RWPE1 (cell line): Measurements from ENCODE around the gene TMEM205.

Experiments used
- CTCF ChIA-PET: fragments of 350-600 bp; sonication (Branson Sonifier 250); formaldehyde crosslinking; extraction: SDS; loops from one replicate; lab custom pipeline; 2021; lab: Yijun Ruan, JAX
- POLR2A ChIA-PET: fragments of 400-600 bp; formaldehyde crosslinking; extraction: SDS; loops from one replicate; lab custom pipeline; 2020; ENCODE audit warnings: antibody characterized with exemption; ENCODE audit not compliant: low non-redundant PET; lab: Yijun Ruan, JAX
- DNase-seq: peaks from one replicate; pipeline ENCODE4 v3.0.0; 2012; ENCODE audit warnings: low spot score
- H3K27ac ChIP-seq: fragments of 450-650 bp; 2 replicates; pipeline ENCODE4 v1.5.1; 2017
- TF ChIP-seq, protein P1 (sequence below): fragments of 450-650 bp; conservative IDR thresholded peaks from 2 replicates; pipeline ENCODE4 v1.5.1; 2017; ENCODE audit warnings: low read depth, mild to moderate bottlenecking

Gene TMEM205

DNA sequence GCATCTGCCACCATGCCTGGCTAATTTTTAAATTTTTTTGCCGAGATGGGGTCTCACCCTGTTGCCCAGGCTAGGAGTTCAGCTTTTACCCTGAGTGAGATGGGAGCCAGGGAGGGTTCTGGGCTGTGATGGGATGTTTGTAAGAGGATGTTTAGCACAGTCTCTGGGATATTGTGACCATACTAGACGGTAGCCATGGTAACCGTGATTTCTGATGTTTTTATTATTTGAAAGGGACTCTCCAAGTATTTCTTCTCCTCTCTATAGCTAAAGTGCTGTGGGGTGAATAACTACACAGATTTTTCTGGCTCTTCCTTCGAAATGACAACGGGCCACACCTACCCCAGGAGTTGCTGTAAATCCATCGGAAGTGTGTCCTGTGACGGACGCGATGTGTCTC lies 39.7 kb downstream of the TMEM205 start:
- POLR2A ChIA-PET: interaction anchor here (0.6 kb wide), 1 partner anchor 520 kb away, joined by 7 read pairs; no protein-coding TSS in a partner anchor
- H3K27ac ChIP-seq: no peak overlapping the region
- CTCF ChIA-PET: interaction anchor here (1.1 kb wide), 1 partner anchor 12 kb away, joined by 4 read pairs; no protein-coding TSS in a partner anchor

DNA sequence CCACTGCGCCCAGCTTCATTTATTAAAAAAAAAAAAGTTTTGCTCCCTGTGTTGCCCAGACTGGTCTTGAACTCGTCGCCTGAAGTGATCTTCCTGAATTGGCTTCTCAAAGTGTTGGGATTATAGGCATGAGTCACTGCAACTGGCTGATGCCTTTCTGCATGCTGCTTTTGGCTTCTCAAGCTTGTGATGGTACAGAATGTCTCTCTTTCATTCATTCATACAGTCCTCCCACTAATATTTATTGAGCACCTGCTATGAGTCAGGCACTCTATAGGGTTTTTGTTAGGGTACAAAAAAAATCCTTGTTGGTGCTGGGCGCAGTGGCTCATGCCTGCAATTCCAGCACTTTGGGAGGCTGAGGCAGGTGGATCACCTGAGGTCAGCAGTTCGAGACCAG lies 41.1 kb downstream of the TMEM205 start:
- TF ChIP-seq, protein P1, sequence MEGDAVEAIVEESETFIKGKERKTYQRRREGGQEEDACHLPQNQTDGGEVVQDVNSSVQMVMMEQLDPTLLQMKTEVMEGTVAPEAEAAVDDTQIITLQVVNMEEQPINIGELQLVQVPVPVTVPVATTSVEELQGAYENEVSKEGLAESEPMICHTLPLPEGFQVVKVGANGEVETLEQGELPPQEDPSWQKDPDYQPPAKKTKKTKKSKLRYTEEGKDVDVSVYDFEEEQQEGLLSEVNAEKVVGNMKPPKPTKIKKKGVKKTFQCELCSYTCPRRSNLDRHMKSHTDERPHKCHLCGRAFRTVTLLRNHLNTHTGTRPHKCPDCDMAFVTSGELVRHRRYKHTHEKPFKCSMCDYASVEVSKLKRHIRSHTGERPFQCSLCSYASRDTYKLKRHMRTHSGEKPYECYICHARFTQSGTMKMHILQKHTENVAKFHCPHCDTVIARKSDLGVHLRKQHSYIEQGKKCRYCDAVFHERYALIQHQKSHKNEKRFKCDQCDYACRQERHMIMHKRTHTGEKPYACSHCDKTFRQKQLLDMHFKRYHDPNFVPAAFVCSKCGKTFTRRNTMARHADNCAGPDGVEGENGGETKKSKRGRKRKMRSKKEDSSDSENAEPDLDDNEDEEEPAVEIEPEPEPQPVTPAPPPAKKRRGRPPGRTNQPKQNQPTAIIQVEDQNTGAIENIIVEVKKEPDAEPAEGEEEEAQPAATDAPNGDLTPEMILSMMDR: no peak
- ChIA-PET POLR2A (no interaction called here), CTCF (interaction anchor here (0.7 kb wide), 1 partner anchor 537 kb away, joined by 5 read pairs; no protein-coding TSS in a partner anchor)
- no peak overlapping the region for H3K27ac ChIP-seq
- DNase-seq: no peak

More for the DNA sequence above, 39.7 kb downstream of the TMEM205 start:
- no peak for DNase-seq
- TF ChIP-seq, protein P1: no peak

DNA sequence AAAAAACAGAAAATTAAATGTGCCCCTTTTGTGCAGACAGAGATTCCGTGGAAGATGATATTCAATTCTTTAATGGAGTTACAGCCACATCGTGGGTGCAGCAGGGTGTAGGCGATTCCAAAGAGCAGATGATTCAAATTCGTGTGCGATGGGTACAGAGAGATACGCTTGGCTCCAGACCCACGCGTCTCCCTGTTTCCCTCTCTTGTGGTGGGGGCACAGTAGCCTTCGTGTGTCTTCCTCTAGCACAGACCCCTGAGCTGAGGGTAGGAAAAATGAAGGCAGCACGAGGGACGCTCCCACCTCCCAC lies 45.3 kb downstream of the TMEM205 start:
- CTCF ChIA-PET: no interaction called here
- POLR2A ChIA-PET: no interaction called here
- no peak overlapping the region for H3K27ac ChIP-seq
- DNase-seq: no peak
- TF ChIP-seq, protein P1: no peak

DNA sequence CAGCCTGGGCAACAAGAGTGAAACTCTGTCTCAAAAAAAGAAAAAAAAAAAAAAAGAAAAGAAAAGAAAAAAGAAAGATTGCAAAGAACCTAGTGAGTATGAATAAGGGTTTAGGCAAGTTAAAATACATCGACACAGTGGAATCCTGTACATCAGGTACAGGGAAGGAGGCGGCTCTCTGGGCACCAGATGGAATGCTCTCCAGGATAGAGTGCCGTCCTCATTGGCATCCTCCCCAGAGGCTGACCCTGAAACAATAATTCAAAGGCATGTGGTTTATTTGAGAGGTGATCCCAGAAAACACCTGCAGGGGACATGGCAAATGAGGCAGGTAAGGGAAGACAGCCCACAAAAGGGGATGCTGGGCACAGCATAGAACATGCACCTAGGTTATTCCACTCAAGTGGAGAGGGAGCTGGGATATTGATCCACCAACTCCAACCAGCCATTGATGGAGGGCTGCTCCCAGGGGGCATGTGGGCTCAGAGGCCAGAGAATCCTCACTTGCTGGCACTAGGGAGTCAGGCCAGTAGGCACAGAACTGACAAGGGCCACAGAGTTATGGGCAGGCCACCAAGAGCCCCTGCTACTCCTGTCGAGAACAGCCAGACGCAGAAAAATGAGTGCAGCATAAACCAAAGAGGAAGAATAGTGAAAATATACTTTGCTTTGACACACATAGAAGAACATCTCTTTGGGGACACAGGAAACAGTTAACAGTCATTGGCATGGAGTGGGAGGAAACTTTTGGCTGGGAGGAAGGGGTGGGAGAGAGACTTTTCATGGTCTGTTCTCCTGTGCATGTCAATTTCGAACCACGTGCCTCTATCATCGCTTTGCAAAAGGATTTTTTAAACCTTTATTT lies 45.9 kb downstream of the TMEM205 start:
- no peak overlapping the region for H3K27ac ChIP-seq
- ChIA-PET CTCF (no interaction called here), POLR2A (no interaction called here)
- TF ChIP-seq, protein P1: no peak
- no peak for DNase-seq

DNA sequence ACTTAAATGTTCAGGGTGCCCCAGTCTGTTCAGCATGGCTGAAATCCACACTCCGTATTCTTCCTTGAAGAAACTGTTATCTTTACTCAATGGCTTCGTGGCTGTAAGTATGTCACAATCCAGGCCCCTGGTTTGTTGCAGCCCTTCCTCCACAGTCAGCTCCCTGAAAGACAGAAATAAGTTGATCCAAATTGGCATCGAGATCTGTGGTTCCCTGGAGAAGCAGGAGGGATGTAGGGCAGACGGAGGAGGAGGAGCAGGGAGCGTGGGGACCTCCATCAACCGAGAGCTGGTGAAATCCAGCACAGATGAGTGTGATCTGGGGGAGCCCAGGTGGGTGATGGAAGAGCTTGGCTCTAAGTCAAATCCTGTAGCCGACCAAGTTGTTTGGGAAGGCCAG lies 49.8 kb downstream of the TMEM205 start:
- ChIA-PET CTCF (interaction anchor here (0.6 to 2.0 kb wide), 5 partner anchors 28 to 186 kb away, joined by 3 to 6 read pairs (median 4); no protein-coding TSS in a partner anchor), POLR2A (no interaction called here)

DNA sequence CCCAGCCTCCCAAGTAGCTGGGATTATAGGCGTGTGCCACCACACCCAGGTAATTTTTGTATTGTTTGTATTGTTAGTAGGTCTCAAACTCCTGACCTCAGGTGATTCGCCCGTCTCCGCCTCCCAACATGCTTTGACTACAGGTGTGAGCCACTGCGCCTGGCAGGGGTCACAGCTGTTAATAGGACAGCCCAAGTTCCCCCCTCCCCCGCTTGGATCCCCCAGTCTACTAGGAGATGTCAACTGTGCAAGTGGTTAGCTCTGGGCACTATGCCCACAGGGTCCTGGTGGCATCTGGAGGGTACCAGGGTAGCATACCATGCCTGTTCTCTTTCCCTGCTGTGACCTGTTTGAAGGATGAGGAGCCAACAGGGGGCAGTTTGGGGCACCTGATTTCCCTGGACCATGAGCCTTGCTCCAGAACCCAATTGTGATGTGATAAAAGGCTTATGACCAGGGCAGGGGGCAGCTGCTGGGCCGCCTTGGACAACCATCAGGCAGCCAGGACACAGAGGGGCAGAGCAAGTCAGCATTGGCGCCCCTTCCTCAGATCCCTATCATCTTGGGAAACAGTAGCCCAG lies 50.3 kb downstream of the TMEM205 start, which contains the start of gene TSPAN16:
Gene TSPAN16 (plus strand): TSS at position 496 of the 581 bp plus-strand sequence. CDS start 138 bp downstream, outside the sequence.
- peak within 1 kb of the TSS; percentile 80 for H3K27ac ChIP-seq
- no peak for DNase-seq
- TF ChIP-seq, protein P1: no peak
- ChIA-PET POLR2A (no interaction called here), CTCF (interaction anchor here (0.9 to 2.0 kb wide), 3 partner anchors 29 to 187 kb away, joined by 4 to 6 read pairs (median 5); no protein-coding TSS in a partner anchor)

More for the DNA sequence above, 49.8 kb downstream of the TMEM205 start:
- H3K27ac ChIP-seq: peak overlapping the region; percentile 80
- TF ChIP-seq, protein P1: no peak
- no peak for DNase-seq
